HUDEP-2 (cell line): ENCODE data around the gene THAP10.

ENCODE experiments used
- DNase-seq, 76 experiments: peaks; one replicate each; lab custom pipeline; 2025; ENCODE audit not compliant: unreplicated experiment in 76 of 76; lab: John Stamatoyannopoulos, UW

THAP10 gene

GRCh38 chr15:70855764-70856163 lies 36.5 kb downstream of the THAP10 start:
- no peak for DNase-seq

- DNase-seq = no peak
Observed at GRCh38 chr15:70854666-70854976, 37.6 kb downstream of the THAP10 start.

GRCh38 chr15:70853973-70854665 lies 38.1 kb downstream of the THAP10 start, which contains the start of gene LARP6:
TSS of gene LARP6 (minus strand) at chr15:70854157. CDS start at chr15:70854088, 69 bp downstream.
- DNase-seq = no peak

- no peak for DNase-seq
Observed at GRCh38 chr15:70853318-70853972, 38.8 kb downstream of the THAP10 start.

GRCh38 chr15:70852501-70853317 lies 39.5 kb downstream of the THAP10 start:
- no peak for DNase-seq

- no peak for DNase-seq
Observed at GRCh38 chr15:70851889-70852288, 40.3 kb downstream of the THAP10 start.

- no peak for DNase-seq
Observed at GRCh38 chr15:70845602-70846360, 46.5 kb downstream of the THAP10 start.

GRCh38 chr15:70837476-70837875 lies 54.8 kb downstream of the THAP10 start:
- DNase-seq = no peak

- no peak for DNase-seq
Observed at GRCh38 chr15:70835841-70836240, 56.4 kb downstream of the THAP10 start.

GRCh38 chr15:70835415-70835814 lies 56.8 kb downstream of the THAP10 start:
- no peak for DNase-seq

GRCh38 chr15:70834999-70835398 lies 57.2 kb downstream of the THAP10 start:
- DNase-seq = no peak

- no peak for DNase-seq
Observed at GRCh38 chr15:70833861-70834765, 58.1 kb downstream of the THAP10 start.

- no peak for DNase-seq
Observed at GRCh38 chr15:70833422-70833821, 58.8 kb downstream of the THAP10 start.

GRCh38 chr15:70832176-70832575 lies 60.1 kb downstream of the THAP10 start:
- no peak for DNase-seq
